HG03095 (cell line): ENCODE results near the gene PTPRT.

Source experiments
- ATAC-seq: cut with Tn5 transposase; IDR thresholded peaks from one replicate; pipeline ENCODE4 v1.9.1; 2021; ENCODE audit warnings: moderate library complexity; ENCODE audit not compliant: unreplicated experiment

PTPRT gene

GRCh38 chr20:42846784-42847490, 342.8 kb downstream of the PTPRT start:
- no peak for ATAC-seq

GRCh38 chr20:42844751-42845150, 345.0 kb downstream of the PTPRT start:
- no peak for ATAC-seq

GRCh38 chr20:42837456-42837855, 352.2 kb downstream of the PTPRT start:
- no peak for ATAC-seq

DNA sequence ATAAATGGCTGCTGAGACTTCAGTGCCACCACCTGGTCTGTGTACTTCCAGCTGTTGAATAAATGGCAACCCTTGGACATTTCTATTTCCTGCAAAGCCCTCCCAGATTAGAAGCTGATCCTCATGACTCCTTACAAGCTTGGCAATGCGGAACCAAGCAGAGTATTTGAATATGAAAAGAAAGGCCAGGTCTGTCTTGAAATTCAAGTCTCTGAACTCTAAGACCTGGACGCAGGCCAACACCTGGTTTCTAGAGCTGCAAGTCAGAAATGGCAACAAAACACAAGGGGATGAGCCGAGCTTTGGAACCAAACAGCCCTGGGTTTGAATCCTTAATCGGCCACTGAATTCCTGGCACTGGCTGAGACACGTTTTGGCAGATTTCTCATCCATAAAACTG, 353.4 kb downstream of the PTPRT start:
- no peak for ATAC-seq

- ATAC-seq: no peak
Measured at GRCh38 chr20:42807876-42808275, 381.8 kb downstream of the PTPRT start.

DNA sequence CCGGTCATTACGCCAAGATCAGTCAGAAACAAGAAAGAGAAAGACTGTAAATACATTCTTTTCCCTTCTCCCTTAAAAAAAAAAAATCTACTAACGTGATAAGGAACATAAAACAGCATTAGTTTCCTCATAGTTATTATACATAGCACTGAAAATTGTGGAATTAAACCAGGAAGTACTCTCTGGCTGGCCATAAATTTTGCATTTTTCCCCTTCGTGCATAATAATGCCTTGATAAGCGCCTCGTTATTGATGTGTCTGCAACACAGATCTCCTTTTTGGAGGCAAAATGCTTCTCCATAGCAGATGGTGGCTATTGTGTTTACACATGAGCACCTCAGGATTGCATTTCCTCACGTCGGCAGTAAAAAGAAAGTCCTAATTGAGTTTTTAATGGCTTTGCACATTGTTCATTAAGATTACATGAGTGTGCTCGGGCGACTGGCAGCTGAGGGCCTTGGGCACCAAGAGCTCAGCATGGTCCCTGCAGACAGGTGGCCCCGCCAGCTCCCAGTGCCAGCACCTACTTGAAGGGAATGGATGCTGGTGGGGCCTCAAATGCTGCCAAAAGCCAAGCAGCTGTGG, 394.5 kb downstream of the PTPRT start:
- no peak for ATAC-seq

DNA sequence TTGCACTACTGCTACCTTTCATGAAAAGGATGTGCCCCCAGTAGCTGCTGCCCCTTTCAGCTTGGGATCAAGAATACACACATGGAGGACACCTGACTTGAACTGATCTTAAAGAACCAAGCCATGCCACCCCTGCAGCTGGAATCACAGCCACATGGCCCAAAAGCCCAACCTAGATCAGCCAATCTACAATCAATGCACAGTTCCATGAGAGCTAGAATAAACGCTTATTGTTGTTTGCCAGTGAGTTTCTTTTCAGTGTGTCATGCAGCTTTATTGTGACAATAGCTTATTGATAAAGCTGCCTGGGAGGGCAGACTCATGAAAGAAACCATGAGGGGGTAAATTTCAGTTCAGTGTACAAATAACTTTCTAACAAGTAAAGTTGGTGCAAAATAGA, 397.7 kb downstream of the PTPRT start:
- ATAC-seq: no peak

DNA sequence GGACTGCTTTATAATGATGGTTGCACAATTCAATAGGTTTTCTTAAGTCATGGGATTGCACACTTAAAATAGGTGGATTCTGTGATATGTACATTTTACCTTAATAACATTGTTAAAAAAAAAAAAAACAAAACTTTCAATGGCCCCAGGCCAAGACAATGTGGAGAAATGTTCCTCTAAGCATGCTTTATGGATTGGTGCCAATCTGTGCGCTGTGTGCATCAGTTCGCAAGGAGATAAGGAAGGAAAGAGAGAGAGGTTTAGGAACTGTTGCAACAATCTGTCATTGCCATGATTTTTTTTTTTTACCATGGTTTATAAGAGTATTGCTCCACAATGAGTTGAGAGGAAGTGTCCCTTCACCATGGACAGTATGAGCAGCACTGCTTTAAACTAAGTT, 399.6 kb downstream of the PTPRT start:
- no peak for ATAC-seq

DNA sequence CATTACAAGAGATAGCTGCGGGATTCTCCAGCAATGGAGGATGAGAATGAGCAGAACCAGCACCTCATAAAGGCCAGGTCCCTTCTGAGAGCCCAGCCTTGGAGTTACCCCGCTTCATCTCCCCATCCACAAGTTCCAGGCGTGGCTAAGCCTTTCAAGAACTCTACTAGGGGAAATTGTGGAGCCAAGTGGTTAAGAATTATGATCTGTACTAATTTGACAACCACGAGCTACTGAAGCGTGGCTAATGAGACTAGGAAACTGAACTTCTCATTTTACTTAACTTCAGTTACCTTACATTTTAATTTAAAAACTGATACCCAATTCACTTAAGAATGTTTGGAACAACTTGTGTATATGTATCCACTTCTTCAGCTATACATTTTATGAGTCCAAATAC, 401.0 kb downstream of the PTPRT start:
- no peak for ATAC-seq

GRCh38 chr20:42785041-42785440, 404.7 kb downstream of the PTPRT start:
- ATAC-seq: no peak

GRCh38 chr20:42779216-42779615, 410.5 kb downstream of the PTPRT start:
- no peak for ATAC-seq

DNA sequence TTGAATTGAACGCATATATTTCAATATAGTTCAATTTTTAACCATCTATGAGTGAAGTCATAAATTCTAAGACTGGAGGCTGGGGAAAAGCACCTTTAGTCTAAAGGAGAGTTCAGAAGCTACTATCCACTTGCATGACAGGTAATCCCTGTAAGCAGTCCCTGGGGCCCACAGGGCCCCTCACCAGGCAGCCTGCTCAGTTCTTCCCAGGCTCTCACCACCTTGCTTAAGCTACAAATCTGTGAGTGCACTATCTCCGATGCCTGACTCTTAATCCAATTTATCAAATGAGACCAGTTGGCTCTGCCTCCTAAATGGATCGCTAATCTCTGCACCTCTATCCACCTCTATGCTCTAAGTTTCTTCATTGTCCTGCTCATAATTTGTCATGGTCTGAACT, 413.8 kb downstream of the PTPRT start:
- ATAC-seq: no peak

GRCh38 chr20:42775037-42775436, 414.7 kb downstream of the PTPRT start:
- ATAC-seq: no peak

DNA sequence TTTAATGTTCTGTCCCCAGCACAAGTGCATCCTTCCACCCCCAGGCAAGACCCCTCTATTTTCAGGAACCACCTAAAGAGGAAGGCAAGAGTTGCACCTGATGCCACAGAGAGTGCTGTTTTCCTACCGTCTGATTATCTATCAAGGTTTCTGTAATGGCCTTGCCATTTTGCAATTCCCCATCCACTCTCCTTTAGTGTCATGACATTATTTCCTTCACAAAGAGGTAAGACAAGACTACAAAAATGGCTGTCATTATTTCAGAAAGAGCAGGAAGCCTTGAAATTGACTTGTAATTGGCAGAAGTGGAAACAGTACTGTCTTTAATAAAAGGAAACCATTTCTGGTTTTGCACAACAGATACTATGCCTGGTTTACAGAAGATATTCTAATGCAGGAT, 426.7 kb downstream of the PTPRT start:
- no peak for ATAC-seq

DNA sequence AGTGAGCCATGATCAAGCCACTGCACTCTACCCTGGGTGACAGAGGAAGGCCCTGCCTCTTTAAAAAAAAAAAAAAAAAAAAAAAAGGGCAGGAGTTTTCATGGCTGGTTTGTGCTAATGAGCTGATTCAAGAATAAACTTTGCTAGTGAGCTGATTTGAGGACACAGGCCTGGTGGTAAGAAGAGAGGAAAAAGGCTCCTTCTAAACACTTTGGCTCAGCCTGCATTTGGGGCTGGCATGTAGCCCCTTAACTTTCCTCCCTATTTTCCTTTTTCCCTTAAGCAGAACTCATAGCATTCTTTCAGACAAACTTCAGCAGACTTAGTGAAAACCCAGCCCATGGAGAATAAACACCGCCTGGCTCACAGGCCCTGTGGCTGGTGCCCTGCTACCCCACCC, 432.7 kb downstream of the PTPRT start:
- no peak for ATAC-seq

DNA sequence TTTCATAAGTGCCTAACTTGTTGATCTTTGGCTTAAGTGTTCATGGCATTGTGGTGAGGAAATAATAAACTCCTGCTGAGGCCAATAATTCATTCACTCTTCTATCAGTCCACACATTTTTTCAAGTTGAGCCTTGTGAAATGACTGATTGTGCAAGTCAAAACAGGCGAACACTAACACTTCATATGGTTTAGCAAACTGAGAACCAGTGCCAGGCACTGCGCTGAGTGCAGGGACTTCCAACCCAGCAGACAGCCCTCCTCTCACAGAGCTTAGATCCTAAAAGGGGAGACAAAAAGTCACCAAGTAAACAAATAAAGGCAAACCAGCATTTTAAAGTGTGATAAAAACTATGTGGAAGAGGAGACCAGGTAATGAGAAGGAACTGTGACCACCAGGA, 435.0 kb downstream of the PTPRT start:
- no peak for ATAC-seq

DNA sequence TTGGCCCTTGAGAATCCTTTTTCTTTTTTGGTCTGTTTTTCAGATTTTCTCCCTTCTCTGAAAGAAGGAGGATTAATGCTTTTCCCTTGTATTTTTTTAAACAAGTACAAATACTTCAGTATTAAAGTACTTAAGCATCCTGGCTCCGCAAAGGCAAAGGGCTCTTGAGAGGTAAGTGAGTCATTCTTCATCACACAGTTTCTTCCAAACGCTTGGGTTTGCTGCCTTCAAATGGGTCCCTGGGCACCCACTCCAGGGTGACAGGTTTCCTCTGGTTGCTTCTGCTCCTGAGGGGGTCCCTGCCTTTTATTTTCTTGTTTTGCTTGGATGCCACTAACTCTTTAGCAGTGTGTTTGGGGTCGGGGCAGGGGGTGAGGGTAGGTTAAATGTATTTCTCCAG, 437.1 kb downstream of the PTPRT start:
- ATAC-seq: no peak

GRCh38 chr20:42749556-42749955, 440.1 kb downstream of the PTPRT start:
- ATAC-seq: no peak

- no peak for ATAC-seq
Measured at GRCh38 chr20:42747765-42748411, 441.8 kb downstream of the PTPRT start.

- no peak for ATAC-seq
Measured at GRCh38 chr20:42744756-42745465, 444.8 kb downstream of the PTPRT start.

DNA sequence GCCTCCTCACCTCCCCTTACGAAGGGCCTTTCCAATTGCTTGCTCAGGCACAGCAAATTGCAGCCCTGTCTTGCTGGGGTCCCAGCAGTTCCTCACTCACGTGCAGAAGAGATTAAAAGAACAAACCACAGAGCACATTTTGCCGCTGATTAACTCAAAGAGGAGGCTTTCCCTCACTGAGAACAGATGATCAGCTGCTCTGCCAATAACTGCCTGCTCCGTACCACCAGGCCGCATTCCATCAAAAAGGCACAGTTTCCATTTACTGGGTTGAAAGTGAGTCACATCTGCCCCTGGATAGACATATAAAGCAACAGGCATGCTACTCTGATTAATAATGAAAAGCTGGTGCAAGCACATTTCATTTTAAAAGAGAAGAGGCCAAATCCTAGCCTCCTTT, 446.8 kb downstream of the PTPRT start:
- no peak for ATAC-seq

GRCh38 chr20:42741906-42742305, 447.8 kb downstream of the PTPRT start:
- no peak for ATAC-seq
